Measurements from ENCODE around the gene APLNR. TPM values are rescaled to one million over a fixed set of nuclear protein-coding genes. Genes with fewer than 3 reads are reported as not detected.

Gene APLNR
- total RNA-seq, 1 experiment from 2014 or later = 0.66 TPM

GRCh38 chr11:57217053-57217452 lies 20.0 kb downstream of the APLNR start:
- H3K27me3 Mint-ChIP-seq (ENCODE audit: low read depth) = no peaks in the 10 kb centered on the region; the same call in 1 of the 2 replicates
- no peaks in the 10 kb centered on the region for H3K36me3 Mint-ChIP-seq
- peaks cover 3% of the 10 kb centered on the region; the same call in 1 of the 2 replicates for H3K9me3 Mint-ChIP-seq
- ChIA-PET CTCF (no interaction called here), POLR2A (no interaction called here)
- no peak overlapping the region for H3K27ac Mint-ChIP-seq
- DNase-seq (ENCODE audit: low spot score) = no peak
- peaks cover 2% of the 10 kb centered on the region; the same call in 1 of the 2 replicates for H3K4me1 Mint-ChIP-seq
- ATAC-seq = no peak
- TF ChIP-seq GTF2I (CRISPR knock-in tag; conservative IDR thresholded peaks at IDR 0.05) (no peak), ETV6 (CRISPR knock-in tag; IDR thresholded peaks at IDR 0.05) (no peak), NFE2L1 (CRISPR knock-in tag; IDR thresholded peaks at IDR 0.05) (no peak), GRHL2 (CRISPR knock-in tag; IDR thresholded peaks at IDR 0.05; ENCODE audit: insufficient replicate concordance, severe bottlenecking) (no peak), CREM (CRISPR knock-in tag; IDR thresholded peaks at IDR 0.05) (no peak), ZNF232 (CRISPR knock-in tag; IDR thresholded peaks at IDR 0.05) (no peak), RORB (CRISPR knock-in tag; IDR thresholded peaks at IDR 0.05) (no peak), ZBTB21 (CRISPR knock-in tag; IDR thresholded peaks at IDR 0.05; ENCODE audit: borderline replicate concordance) (no peak), NR2C2 (CRISPR knock-in tag; IDR thresholded peaks at IDR 0.05) (no peak), CBFB (CRISPR knock-in tag; IDR thresholded peaks at IDR 0.05; ENCODE audit: low read depth) (no peak), TCF7 (CRISPR knock-in tag; IDR thresholded peaks at IDR 0.05; ENCODE audit: low read depth) (no peak), ZNF138 (CRISPR knock-in tag; conservative IDR thresholded peaks at IDR 0.05) (no peak), FOXK1 (CRISPR knock-in tag; IDR thresholded peaks at IDR 0.05) (no peak), ZNF121 (CRISPR knock-in tag; IDR thresholded peaks at IDR 0.05) (no peak)
- TF ChIP-seq, protein P1, sequence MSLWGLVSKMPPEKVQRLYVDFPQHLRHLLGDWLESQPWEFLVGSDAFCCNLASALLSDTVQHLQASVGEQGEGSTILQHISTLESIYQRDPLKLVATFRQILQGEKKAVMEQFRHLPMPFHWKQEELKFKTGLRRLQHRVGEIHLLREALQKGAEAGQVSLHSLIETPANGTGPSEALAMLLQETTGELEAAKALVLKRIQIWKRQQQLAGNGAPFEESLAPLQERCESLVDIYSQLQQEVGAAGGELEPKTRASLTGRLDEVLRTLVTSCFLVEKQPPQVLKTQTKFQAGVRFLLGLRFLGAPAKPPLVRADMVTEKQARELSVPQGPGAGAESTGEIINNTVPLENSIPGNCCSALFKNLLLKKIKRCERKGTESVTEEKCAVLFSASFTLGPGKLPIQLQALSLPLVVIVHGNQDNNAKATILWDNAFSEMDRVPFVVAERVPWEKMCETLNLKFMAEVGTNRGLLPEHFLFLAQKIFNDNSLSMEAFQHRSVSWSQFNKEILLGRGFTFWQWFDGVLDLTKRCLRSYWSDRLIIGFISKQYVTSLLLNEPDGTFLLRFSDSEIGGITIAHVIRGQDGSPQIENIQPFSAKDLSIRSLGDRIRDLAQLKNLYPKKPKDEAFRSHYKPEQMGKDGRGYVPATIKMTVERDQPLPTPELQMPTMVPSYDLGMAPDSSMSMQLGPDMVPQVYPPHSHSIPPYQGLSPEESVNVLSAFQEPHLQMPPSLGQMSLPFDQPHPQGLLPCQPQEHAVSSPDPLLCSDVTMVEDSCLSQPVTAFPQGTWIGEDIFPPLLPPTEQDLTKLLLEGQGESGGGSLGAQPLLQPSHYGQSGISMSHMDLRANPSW (CRISPR knock-in tag; conservative IDR thresholded peaks at IDR 0.05; ENCODE audit: low read depth) = no peak
- TF ChIP-seq, protein P2, sequence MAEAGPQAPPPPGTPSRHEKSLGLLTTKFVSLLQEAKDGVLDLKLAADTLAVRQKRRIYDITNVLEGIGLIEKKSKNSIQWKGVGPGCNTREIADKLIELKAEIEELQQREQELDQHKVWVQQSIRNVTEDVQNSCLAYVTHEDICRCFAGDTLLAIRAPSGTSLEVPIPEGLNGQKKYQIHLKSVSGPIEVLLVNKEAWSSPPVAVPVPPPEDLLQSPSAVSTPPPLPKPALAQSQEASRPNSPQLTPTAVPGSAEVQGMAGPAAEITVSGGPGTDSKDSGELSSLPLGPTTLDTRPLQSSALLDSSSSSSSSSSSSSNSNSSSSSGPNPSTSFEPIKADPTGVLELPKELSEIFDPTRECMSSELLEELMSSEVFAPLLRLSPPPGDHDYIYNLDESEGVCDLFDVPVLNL (CRISPR knock-in tag; IDR thresholded peaks at IDR 0.05; ENCODE audit: borderline replicate concordance, low read depth) = no peak
- no peak overlapping the region for H3K4me3 Mint-ChIP-seq

- POLR2A ChIA-PET = no interaction called here
- Mint-ChIP-seq H3K36me3 (no peaks in the 10 kb centered on the region), H3K9me3 (peaks cover 3% of the 10 kb centered on the region; the same call in 1 of the 2 replicates), H3K27ac (no peak overlapping the region), H3K27me3 (ENCODE audit: low read depth) (no peaks in the 10 kb centered on the region; the same call in 1 of the 2 replicates), H3K4me3 (no peak overlapping the region), H3K4me1 (peaks cover 3% of the 10 kb centered on the region)
- CTCF ChIA-PET = no interaction called here
- ATAC-seq = no peak
- no peak for DNase-seq (ENCODE audit: low spot score)
- no peak for TF ChIP-seq HMGA2 (CRISPR knock-in tag; IDR thresholded peaks at IDR 0.05)
- TF ChIP-seq, protein P1 (CRISPR knock-in tag; conservative IDR thresholded peaks at IDR 0.05; ENCODE audit: low read depth) = no peak
- no peak for TF ChIP-seq ZNF232 (CRISPR knock-in tag; IDR thresholded peaks at IDR 0.05)
- TF ChIP-seq, protein P3, sequence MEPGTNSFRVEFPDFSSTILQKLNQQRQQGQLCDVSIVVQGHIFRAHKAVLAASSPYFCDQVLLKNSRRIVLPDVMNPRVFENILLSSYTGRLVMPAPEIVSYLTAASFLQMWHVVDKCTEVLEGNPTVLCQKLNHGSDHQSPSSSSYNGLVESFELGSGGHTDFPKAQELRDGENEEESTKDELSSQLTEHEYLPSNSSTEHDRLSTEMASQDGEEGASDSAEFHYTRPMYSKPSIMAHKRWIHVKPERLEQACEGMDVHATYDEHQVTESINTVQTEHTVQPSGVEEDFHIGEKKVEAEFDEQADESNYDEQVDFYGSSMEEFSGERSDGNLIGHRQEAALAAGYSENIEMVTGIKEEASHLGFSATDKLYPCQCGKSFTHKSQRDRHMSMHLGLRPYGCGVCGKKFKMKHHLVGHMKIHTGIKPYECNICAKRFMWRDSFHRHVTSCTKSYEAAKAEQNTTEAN (CRISPR knock-in tag; IDR thresholded peaks at IDR 0.05) = no peak
- no peak for TF ChIP-seq ZNF263 (CRISPR knock-in tag; IDR thresholded peaks at IDR 0.05; ENCODE audit: low read depth)
- no peak for TF ChIP-seq AR (CRISPR knock-in tag; IDR thresholded peaks at IDR 0.05)
- no peak for TF ChIP-seq E2F5 (CRISPR knock-in tag; IDR thresholded peaks at IDR 0.05)
- TF ChIP-seq, protein P4, sequence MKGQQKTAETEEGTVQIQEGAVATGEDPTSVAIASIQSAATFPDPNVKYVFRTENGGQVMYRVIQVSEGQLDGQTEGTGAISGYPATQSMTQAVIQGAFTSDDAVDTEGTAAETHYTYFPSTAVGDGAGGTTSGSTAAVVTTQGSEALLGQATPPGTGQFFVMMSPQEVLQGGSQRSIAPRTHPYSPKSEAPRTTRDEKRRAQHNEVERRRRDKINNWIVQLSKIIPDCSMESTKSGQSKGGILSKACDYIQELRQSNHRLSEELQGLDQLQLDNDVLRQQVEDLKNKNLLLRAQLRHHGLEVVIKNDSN (CRISPR knock-in tag; IDR thresholded peaks at IDR 0.05) = no peak
- TF ChIP-seq CBFB (CRISPR knock-in tag; IDR thresholded peaks at IDR 0.05; ENCODE audit: low read depth) = no peak
Measured at GRCh38 chr11:57216463-57216862, 20.6 kb downstream of the APLNR start.
